Measurements from ENCODE around the gene OCEL1.
"Not testable (repeated sequence)": the region's sequence is repeated elsewhere in the genome, so short reads cannot be mapped to it uniquely, and the experiment has no call there.

Gene OCEL1

DNA sequence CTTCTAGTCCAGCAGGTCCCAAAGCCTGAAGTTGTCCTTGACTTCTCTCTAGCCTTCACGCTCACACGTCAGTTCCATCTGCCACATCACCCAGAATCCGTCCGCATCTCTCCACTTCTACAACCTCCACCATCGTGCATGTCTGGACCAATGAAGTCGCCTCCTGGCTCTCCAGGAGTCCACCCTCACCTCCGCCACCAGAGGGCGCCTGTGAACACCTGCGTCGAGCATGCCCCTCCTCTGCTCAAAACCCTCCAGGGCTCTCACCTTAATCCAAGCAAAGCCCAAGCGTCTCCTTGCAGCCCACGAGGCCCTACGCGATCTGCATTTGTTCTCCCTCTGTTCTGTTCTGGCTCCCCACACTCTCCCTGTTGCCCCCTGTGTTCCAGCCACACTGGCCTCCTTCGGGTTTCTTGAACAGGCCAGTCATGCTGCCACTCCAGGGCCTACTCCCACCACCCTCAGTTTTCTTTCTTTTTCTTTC, 34.9 kb downstream of the OCEL1 start:
- in situ Hi-C loops (cut with MboI; ENCODE audit: low sequenced_read_pairs): no loop called here

DNA sequence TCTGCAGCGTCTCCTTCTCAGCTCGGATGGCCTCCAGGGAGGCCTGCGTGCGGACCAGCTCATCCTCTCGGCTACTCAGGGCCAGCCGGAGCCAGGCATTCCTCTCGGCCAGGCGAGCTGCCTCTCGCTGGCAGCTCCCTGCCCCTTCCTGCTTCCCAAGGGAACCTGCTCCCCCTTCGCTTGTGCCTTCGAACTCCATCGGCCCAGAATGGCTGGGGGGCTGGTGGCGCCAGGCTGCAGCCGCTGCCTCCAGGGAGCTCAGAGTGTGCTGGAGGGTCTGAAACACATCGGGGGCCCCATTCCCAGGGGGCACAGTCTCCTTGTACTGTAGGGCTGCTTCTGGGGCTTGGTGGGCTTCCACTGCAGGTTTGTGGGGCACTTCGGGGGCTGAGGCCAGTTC, 36.5 kb downstream of the OCEL1 start:
- in situ Hi-C loops (cut with MboI; ENCODE audit: low sequenced_read_pairs): no loop called here

DNA sequence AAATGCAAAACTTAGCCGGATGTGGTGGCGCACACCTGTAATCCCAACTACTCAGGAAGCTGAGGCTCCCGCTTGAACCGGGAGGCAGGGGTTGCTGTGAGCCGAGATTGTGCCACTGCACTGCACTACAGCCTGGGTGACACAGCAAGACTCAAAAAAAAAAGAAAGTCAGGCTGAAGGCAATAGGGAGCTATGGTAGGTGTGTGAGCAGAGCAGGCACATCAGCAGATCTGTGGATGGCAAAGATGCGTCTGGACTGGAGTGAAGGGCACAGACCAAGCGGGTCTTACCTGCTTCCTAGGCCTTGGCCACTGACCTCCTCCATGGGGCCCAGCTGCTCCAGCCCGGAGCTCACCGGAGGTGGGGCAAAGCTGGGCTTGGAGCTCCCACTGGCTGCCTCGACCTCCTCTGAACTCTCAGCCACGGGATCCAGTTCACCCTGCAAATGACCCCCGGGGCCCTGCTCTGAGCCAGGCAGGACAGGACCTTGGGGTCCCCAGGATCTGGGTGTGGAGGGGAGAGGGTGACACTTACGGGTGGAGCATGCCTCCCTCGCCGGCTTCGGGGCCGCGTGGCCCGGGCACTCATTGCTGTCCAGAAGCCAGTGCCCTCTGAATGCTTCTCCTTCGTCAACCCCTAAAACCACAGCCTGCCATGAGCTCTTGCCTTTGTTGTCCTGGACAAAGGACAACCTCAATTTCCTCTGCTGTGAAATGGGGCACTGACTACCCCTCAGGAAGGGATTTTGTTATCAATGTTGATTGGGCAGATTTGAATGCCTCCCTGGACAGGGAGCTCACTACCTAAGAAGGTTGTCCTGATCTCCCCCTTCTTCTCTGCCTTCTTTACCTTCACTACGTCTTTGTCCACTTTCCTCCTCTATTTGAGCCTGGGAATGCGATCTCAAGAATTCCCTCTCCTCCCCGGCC, 38.0 kb downstream of the OCEL1 start:
- in situ Hi-C loops (cut with MboI; ENCODE audit: low sequenced_read_pairs): no loop called here

DNA sequence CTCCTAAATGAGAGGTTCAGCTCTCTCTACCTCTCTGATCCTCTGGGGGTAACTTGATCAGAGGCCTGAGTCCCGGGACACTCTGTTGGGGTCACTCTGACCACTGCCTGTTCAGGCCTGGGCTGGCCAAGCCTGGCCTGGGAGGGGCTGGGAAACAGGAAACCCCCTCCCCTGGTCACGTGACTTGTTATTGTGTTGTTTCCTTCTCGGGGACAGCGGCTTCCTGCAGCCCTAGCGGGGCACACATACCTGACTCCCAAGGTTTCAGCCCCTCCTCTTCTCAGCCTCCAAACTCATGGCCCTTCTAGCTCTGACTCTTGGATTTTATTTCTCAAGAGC, 38.6 kb downstream of the OCEL1 start, which contains the start of gene USHBP1:
TSS of gene USHBP1 (minus strand) at position 105 of the 339 bp plus-strand sequence. CDS start 446 bp downstream, outside the sequence.
- in situ Hi-C loops (cut with MboI; ENCODE audit: low sequenced_read_pairs): no loop called here

DNA sequence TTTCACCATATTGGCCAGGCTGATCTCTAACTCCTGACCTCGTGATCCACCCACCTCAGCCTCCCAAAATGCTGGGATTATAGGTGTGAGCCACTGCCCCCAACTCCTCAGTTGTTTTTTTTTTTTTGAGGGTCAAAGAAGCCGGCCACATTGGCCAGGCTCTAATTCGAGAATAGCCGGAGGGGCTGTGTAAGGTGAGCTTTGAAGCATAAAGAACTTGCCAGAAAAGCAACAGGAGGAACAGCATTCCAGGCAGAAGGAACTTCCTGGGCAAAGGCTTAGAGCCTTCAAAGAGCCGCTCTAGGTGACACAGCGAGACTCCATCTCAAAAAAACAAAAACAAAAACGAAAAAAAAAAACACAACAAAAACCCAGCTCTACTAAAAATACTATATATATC, 40.0 kb downstream of the OCEL1 start:
- in situ Hi-C loops (cut with MboI; ENCODE audit: low sequenced_read_pairs): no loop called here

DNA sequence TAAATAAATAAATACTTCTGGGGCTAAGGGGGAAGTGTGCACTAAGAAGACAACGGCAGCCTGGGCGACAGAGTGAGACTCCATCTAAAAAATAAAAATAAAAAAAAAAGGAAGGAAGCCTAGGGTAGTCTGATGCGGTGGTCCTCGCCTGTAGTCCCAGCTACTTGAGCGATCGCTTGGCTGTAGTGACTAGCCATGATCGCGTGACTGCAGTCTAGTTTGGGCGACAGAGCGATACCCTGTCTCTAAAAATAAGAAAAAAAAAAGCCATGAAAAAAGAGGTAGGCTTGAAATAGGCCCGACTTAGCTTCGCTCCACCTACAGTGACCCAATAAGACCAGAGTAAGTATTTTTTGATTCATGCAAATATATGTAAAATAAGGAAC, 40.6 kb downstream of the OCEL1 start:
- in situ Hi-C loops (cut with MboI; ENCODE audit: low sequenced_read_pairs): no loop called here

DNA sequence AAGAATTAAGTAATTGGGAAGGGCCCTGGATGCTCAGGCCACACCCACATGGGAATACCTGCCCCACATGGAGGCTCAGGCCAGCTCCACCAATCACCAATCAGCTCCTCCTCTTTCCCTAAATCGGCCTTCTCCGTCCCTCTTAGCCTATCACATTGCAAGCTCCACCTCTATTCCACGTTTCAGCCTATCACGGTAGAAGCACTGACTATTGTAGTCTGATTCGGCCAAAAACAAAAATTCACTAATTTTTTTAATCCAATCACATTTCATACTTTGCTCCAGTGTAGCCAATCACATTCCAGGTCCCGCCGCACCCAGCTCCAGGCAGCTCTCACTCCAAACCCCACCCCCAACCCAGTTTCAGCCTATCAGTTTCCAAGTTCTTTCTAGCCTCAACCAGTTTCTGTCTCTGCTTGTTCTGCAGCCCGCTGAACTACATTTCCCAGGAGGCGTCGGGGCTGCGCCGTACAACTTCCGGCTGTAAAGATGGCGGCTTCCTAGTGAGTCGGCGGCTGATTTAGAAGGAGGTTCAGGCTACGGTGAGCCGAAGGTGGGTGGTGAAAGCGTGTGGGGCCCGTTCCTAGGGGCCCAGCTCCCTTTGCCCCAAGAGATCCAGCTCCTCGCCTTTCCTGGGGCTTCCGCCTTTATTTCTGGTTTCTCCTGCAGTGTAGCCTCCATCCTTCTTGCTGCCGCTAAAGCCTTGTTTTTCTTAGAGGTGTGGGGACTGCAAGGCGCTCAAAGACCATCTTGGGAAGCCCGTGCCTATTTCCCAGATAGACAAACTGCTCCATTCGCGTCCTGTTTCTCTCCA, 41.2 kb downstream of the OCEL1 start, which contains the start of gene BABAM1:
TSS of gene BABAM1 (plus strand) at position 469 of the 814 bp plus-strand sequence. CDS start 1,364 bp downstream, outside the sequence.
- in situ Hi-C loops (cut with MboI; ENCODE audit: low sequenced_read_pairs): no loop called here

DNA sequence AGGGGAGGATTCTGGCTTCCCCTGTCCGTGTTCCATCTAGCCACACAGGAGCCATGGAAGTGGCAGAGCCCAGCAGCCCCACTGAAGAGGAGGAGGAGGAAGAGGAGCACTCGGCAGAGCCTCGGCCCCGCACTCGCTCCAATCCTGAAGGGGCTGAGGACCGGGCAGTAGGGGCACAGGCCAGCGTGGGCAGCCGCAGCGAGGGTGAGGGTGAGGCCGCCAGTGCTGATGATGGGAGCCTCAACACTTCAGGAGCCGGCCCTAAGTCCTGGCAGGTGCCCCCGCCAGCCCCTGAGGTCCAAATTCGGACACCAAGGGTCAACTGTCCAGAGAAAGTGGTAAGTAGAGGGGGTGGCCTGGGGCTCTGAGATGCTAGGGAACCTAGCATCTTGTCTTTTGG, 42.7 kb downstream of the OCEL1 start:
- in situ Hi-C loops (cut with MboI; ENCODE audit: low sequenced_read_pairs): no loop called here

DNA sequence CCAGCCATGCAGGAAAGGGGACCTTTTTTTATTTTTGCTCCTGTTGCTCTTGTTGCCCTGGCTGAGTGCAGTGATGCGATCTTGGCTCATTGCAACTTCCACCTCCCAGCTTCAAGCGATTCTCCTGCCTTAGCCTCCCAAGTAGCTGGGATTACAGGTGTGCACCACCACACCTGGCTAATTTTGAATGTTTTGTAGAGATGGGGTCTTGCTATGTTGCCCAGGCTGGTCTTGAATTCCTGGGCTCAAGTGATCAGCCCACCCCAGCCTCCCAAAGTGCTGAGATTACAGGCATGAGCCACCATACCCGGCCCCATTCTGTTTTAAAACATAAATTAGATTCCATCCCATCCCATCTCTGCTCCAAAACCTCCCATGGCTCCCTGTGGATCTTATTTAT, 48.9 kb downstream of the OCEL1 start:
- in situ Hi-C loops (cut with MboI; ENCODE audit: low sequenced_read_pairs): not testable (repeated sequence)

DNA sequence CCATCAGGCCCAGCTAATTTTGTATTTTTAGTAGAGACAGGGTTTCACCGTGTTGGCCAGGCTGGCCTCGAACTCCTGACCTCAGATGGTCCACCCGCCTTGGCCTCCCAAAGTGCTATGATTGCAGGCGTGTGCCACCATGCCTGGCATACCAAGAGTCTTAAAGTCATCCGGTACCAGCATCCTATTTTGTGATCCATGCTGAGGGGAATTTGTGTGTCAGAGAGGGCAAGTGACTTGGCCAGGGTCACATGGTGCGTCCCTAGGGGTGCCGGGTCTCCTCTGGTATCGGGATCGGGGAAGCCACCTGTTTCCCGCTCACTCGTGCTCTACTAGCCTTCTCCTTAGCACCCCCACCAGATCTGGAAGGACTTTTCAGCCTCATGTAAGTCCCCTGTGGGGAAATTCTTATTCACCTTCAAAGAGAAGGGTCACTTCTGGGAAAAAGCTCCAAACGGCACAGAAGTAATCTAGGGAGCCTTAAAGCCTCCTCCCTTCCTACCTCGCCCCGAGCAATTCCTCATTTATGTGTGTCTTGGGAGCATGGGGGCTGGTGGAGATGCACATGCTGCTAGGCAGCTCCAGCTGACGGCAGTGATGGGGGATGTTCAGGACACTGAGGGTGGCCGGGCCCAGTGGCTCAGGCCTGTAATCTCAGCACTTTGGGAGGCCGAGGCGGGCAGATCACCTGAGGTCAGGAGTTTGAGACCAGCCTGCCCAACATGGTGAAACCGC, 49.6 kb downstream of the OCEL1 start:
- in situ Hi-C loops (cut with MboI; ENCODE audit: low sequenced_read_pairs): no loop called here
